ENCODE measurements around the gene KCNJ10. TPM values are rescaled to one million over a fixed set of nuclear protein-coding genes. Genes with fewer than 3 reads are reported as not detected.

KCNJ10 gene
- total RNA-seq, 1 experiment from 2014 or later, result 0.68 TPM

- intact Hi-C loops (cut with micrococcal nuclease; ENCODE audit: unreplicated experiment), result no loop called here
- no peak overlapping the region for H3K27ac Mint-ChIP-seq (ENCODE audit: unreplicated experiment)
- H3K9me3 Mint-ChIP-seq (ENCODE audit: unreplicated experiment), result no peaks in the 10 kb centered on the region
- H3K27me3 Mint-ChIP-seq (ENCODE audit: insufficient read depth, unreplicated experiment), result peaks cover 13% of the 10 kb centered on the region
- no peaks in the 10 kb centered on the region for H3K4me1 Mint-ChIP-seq (ENCODE audit: low read depth, unreplicated experiment)
- Histone ChIP-seq H3K36me3 (ENCODE audit: control insufficient read depth, insufficient read depth, low read length) (no peaks in the 10 kb centered on the region), H3K4me3 (ENCODE audit: low read depth, low read length) (no peak overlapping the region), H3K27me3 (replicated peaks; ENCODE audit: control insufficient read depth, insufficient read depth, low read length) (no peaks in the 10 kb centered on the region), H3K4me1 (peaks cover 14% of the 10 kb centered on the region), H3K9me3 (no peaks in the 10 kb centered on the region)
- TF ChIP-seq, protein P1, sequence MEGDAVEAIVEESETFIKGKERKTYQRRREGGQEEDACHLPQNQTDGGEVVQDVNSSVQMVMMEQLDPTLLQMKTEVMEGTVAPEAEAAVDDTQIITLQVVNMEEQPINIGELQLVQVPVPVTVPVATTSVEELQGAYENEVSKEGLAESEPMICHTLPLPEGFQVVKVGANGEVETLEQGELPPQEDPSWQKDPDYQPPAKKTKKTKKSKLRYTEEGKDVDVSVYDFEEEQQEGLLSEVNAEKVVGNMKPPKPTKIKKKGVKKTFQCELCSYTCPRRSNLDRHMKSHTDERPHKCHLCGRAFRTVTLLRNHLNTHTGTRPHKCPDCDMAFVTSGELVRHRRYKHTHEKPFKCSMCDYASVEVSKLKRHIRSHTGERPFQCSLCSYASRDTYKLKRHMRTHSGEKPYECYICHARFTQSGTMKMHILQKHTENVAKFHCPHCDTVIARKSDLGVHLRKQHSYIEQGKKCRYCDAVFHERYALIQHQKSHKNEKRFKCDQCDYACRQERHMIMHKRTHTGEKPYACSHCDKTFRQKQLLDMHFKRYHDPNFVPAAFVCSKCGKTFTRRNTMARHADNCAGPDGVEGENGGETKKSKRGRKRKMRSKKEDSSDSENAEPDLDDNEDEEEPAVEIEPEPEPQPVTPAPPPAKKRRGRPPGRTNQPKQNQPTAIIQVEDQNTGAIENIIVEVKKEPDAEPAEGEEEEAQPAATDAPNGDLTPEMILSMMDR (IDR thresholded peaks at IDR 0.05; ENCODE audit: insufficient read depth in 1 of 2, low read depth in 1 of 2, low read length in 1 of 2, severe bottlenecking in 1 of 2, unreplicated experiment in 1 of 2), result no peak
- no TSS peak for BruUV-seq (replicated peaks)
- H3K36me3 Mint-ChIP-seq (ENCODE audit: insufficient read depth, unreplicated experiment), result peaks cover 9% of the 10 kb centered on the region
- H3K4me3 Mint-ChIP-seq (ENCODE audit: unreplicated experiment), result no peak overlapping the region
- CTCF ChIA-PET, result interaction anchor here (1.2 to 1.4 kb wide), 2 partner anchors 10 to 33 kb away, joined by 3 to 4 read pairs; no protein-coding TSS in a partner anchor
- no peak for DNase-seq
- POLR2A ChIA-PET, result no interaction called here
These were observed 1.7 kb downstream of the KCNJ10 start for GRCh38 chr1:160068225-160068624.

GRCh38 chr1:160066829-160067745 is 2.9 kb downstream of the KCNJ10 start:
- BruUV-seq (replicated peaks), result no TSS peak
- no peaks in the 10 kb centered on the region for H3K9me3 Mint-ChIP-seq (ENCODE audit: unreplicated experiment)
- intact Hi-C loops (cut with micrococcal nuclease; ENCODE audit: unreplicated experiment), result no loop called here
- H3K36me3 Mint-ChIP-seq (ENCODE audit: insufficient read depth, unreplicated experiment), result peaks cover 9% of the 10 kb centered on the region
- H3K27ac Mint-ChIP-seq (ENCODE audit: unreplicated experiment), result no peak overlapping the region
- TF ChIP-seq, protein P1 (IDR thresholded peaks at IDR 0.05; ENCODE audit: insufficient read depth in 1 of 2, low read depth in 1 of 2, low read length in 1 of 2, severe bottlenecking in 1 of 2, unreplicated experiment in 1 of 2), result no peak
- peaks cover 11% of the 10 kb centered on the region for H3K27me3 Mint-ChIP-seq (ENCODE audit: insufficient read depth, unreplicated experiment)
- H3K36me3 ChIP-seq (ENCODE audit: control insufficient read depth, insufficient read depth, low read length), result no peaks in the 10 kb centered on the region
- H3K4me1 ChIP-seq, result peaks cover 14% of the 10 kb centered on the region
- no peak overlapping the region for H3K4me3 ChIP-seq (ENCODE audit: low read depth, low read length)
- no peaks in the 10 kb centered on the region for H3K9me3 ChIP-seq
- ChIA-PET CTCF (interaction anchor here (1.0 to 1.4 kb wide), 2 partner anchors 14 to 34 kb away, joined by 4 to 6 read pairs; partner anchors contain the start of gene KCNJ9), POLR2A (no interaction called here)
- H3K4me1 Mint-ChIP-seq (ENCODE audit: low read depth, unreplicated experiment), result no peaks in the 10 kb centered on the region
- no peak overlapping the region for H3K4me3 Mint-ChIP-seq (ENCODE audit: unreplicated experiment)
- H3K27me3 ChIP-seq (replicated peaks; ENCODE audit: control insufficient read depth, insufficient read depth, low read length), result no peaks in the 10 kb centered on the region
- no peak for DNase-seq

DNA sequence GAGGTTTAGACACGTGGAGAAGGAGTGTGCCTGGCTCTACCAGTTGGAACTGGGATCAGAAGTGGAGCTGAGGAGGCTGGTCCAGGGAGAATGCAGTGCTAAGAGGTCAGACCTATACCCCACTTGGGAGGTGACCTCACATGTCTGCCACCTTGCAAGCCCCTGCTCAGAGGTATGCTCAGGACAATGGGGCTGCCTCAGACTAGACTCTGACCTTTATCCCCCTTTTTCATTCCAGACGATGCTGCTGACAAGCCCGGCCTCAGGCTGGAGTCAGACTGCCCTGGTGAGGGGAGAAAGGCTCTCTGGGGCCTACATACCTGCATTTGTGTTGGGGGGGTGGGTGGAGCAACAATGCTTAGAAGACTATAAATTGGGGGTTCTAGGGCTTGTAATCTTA is 5.2 kb downstream of the KCNJ10 start:
- DNase-seq, result peak in 1 of 2 experiments; percentile 28

More for the DNA sequence above, 5.2 kb downstream of the KCNJ10 start:
- peaks cover 17% of the 10 kb centered on the region for H3K4me1 ChIP-seq
- no peaks in the 10 kb centered on the region for H3K9me3 ChIP-seq
- peaks cover 3% of the 10 kb centered on the region for H3K27me3 Mint-ChIP-seq (ENCODE audit: insufficient read depth, unreplicated experiment)
- H3K27me3 ChIP-seq (replicated peaks; ENCODE audit: control insufficient read depth, insufficient read depth, low read length), result no peaks in the 10 kb centered on the region
- ChIA-PET POLR2A (no interaction called here), CTCF (no interaction called here)
- H3K4me3 ChIP-seq (ENCODE audit: low read depth, low read length), result no peak overlapping the region
- no peaks in the 10 kb centered on the region for H3K9me3 Mint-ChIP-seq (ENCODE audit: unreplicated experiment)
- no peak overlapping the region for H3K4me3 Mint-ChIP-seq (ENCODE audit: unreplicated experiment)
- H3K27ac Mint-ChIP-seq (ENCODE audit: unreplicated experiment), result no peak overlapping the region
- TF ChIP-seq, protein P1 (IDR thresholded peaks at IDR 0.05; ENCODE audit: insufficient read depth in 1 of 2, low read depth in 1 of 2, low read length in 1 of 2, severe bottlenecking in 1 of 2, unreplicated experiment in 1 of 2), result no peak
- peaks cover 4% of the 10 kb centered on the region for H3K36me3 Mint-ChIP-seq (ENCODE audit: insufficient read depth, unreplicated experiment)
- no TSS peak for BruUV-seq (replicated peaks)
- no peaks in the 10 kb centered on the region for H3K4me1 Mint-ChIP-seq (ENCODE audit: low read depth, unreplicated experiment)
- no peaks in the 10 kb centered on the region for H3K36me3 ChIP-seq (ENCODE audit: control insufficient read depth, insufficient read depth, low read length)
- intact Hi-C loops (cut with micrococcal nuclease; ENCODE audit: unreplicated experiment), result no loop called here
